ENCODE results near the gene RPL26. TPM values are rescaled to one million over a fixed set of nuclear protein-coding genes. Genes with fewer than 3 reads are reported as not detected.

RPL26 gene
- total RNA-seq, 1 donor from 2014 or later, result 960 TPM

GRCh38 chr17:8365143-8365542 lies 17.9 kb downstream of the RPL26 start:
- no peaks in the 10 kb centered on the region for H3K27me3 ChIP-seq (ENCODE audit: low read depth)
- no peaks in the 10 kb centered on the region for H3K9me3 ChIP-seq (replicated peaks)
- H3K4me3 ChIP-seq, result no peak overlapping the region
- DNase-seq, result no peak
- peaks cover 28% of the 10 kb centered on the region for H3K36me3 ChIP-seq
- peaks cover 57% of the 10 kb centered on the region for H3K4me1 ChIP-seq
- peak overlapping the region; percentile 74 for H3K27ac ChIP-seq (replicated peaks)
- intact Hi-C loops (cut with micrococcal nuclease), result loop anchor here (10.0 kb wide), 1 partner anchor 50 kb away; the partner anchor contains the start of gene ARHGEF15
- TF ChIP-seq CTCF (IDR thresholded peaks at IDR 0.05; ENCODE audit: borderline replicate concordance), result no peak

DNA sequence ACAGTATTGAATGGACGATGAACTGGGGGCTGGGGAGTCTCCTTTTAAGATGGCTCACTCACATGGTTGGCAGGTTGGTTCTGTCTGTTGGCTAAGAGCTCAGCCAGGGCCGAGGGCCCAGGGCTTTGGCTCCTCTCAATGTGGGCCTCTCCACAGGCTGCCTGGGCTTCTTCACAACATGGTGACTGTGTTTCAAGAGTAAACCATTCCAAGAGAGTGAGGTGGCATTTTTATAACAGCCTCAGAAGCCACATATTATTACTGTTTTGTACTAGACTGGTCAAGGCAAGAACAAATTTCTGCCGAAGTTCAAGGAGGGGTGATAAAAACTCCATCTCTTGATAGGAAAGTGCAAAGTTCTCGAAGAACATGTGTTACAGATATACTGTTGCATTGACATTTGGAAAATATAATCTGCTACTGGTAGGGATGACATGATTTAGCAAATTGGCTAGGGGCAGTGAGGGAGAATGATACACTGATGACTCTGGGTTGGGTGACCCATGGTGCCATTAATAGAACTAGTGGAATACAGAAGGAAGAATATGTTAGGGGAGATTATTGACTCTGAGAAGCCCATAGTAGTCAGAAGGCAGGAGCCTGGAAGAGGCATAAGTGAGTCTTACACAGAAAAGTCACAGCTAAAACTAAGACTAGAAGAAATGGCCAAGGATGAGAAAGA lies 20.2 kb downstream of the RPL26 start:
- Histone ChIP-seq H3K4me1 (peaks cover 70% of the 10 kb centered on the region), H3K9me3 (replicated peaks) (no peaks in the 10 kb centered on the region), H3K4me3 (no peak overlapping the region), H3K27ac (replicated peaks) (peak overlapping the region; percentile 76), H3K36me3 (peaks cover 5% of the 10 kb centered on the region), H3K27me3 (ENCODE audit: low read depth) (no peaks in the 10 kb centered on the region)
- TF ChIP-seq CTCF (IDR thresholded peaks at IDR 0.05; ENCODE audit: borderline replicate concordance), result no peak
- intact Hi-C loops (cut with micrococcal nuclease), result loop anchor here (10.0 kb wide), 1 partner anchor 48 kb away; the partner anchor contains the start of gene ARHGEF15
- no peak for DNase-seq

DNA sequence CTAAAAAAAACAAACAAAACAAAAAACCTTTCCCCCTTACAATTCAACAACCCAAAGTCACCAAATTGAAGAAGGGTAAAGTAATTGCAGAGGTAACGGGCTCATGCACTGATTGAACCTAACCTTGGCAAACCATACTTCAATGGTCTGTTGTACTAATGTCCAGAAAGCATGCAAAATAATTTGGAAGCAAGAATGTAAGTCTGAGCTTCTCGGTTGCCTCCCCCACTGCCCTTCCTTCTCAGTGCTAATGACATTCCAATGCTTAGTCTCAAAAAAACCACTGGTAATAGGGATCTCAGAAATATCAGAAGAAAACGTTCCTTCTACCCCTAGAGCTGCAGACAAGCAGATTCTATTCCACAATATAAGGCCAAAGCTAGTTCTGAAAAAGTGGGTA lies 22.2 kb downstream of the RPL26 start:
- Histone ChIP-seq H3K4me1 (peaks cover 53% of the 10 kb centered on the region), H3K9me3 (replicated peaks) (no peaks in the 10 kb centered on the region), H3K27me3 (ENCODE audit: low read depth) (no peaks in the 10 kb centered on the region), H3K4me3 (peak overlapping the region; percentile 16), H3K27ac (replicated peaks) (peak overlapping the region; percentile 76), H3K36me3 (peaks cover 5% of the 10 kb centered on the region)
- no peak for TF ChIP-seq CTCF (IDR thresholded peaks at IDR 0.05; ENCODE audit: borderline replicate concordance)
- intact Hi-C loops (cut with micrococcal nuclease), result loop anchor here (10.0 kb wide), 1 partner anchor 46 kb away; the partner anchor contains the start of gene ARHGEF15
- DNase-seq, result no peak

DNA sequence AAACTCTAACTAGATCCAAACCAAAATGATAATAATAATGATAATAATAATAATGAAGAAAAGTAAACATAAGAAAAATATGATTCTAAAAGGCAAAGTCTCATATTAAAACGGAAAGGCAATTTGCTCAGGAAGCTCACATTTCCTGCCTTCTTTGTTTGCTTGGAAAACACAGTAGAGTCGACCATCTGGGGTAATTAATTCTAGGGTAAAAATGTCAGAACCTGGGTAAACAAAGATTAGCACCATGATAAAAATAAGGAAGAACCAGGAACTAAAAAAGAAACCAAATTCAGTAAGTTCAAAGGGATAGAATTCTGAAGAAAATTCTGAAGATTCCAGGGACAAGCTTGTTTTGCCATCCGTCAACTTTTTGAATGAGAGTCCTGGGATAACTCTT lies 22.7 kb downstream of the RPL26 start:
- Histone ChIP-seq H3K9me3 (replicated peaks) (no peaks in the 10 kb centered on the region), H3K36me3 (peaks cover 5% of the 10 kb centered on the region), H3K4me1 (peaks cover 48% of the 10 kb centered on the region), H3K4me3 (peak overlapping the region; percentile 16), H3K27me3 (ENCODE audit: low read depth) (no peaks in the 10 kb centered on the region), H3K27ac (replicated peaks) (peak overlapping the region; percentile 76)
- no peak for DNase-seq
- TF ChIP-seq CTCF (IDR thresholded peaks at IDR 0.05; ENCODE audit: borderline replicate concordance), result no peak
- intact Hi-C loops (cut with micrococcal nuclease), result loop anchor here (10.0 kb wide), 1 partner anchor 45 kb away; the partner anchor contains the start of gene ARHGEF15

DNA sequence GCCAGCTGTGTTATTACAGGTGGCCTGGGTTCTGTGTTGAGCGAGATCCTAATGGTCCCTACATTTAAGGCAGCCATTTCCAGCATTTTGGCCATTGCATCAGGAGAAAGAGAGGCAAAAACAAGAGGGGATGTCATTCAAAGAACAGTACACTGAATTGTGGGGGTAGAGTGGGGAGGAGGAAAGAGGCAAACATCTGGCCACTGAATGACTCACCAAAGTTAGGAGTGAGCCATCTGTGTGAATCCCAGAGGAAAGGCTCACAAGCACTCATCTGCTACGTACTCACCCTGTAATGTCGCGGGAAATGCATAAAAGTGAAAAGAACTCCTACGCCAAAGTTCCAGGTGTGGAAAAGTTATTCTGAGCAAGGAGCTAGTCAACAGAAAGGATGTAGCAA lies 23.2 kb downstream of the RPL26 start:
- peak overlapping the region; percentile 76 for H3K27ac ChIP-seq (replicated peaks)
- DNase-seq, result no peak
- TF ChIP-seq CTCF (IDR thresholded peaks at IDR 0.05; ENCODE audit: borderline replicate concordance), result no peak
- H3K27me3 ChIP-seq (ENCODE audit: low read depth), result no peaks in the 10 kb centered on the region
- no peaks in the 10 kb centered on the region for H3K9me3 ChIP-seq (replicated peaks)
- peak overlapping the region; percentile 16 for H3K4me3 ChIP-seq
- peaks cover 5% of the 10 kb centered on the region for H3K36me3 ChIP-seq
- intact Hi-C loops (cut with micrococcal nuclease), result loop anchor here (10.0 kb wide), 1 partner anchor 45 kb away; the partner anchor contains the start of gene ARHGEF15
- peaks cover 44% of the 10 kb centered on the region for H3K4me1 ChIP-seq

All from left ventricle myocardium inferior (tissue), 1 donor.